HCT116 (cell line): Measurements from ENCODE around the gene CAPN5. TPM values are rescaled to one million over a fixed set of nuclear protein-coding genes. Genes with fewer than 3 reads are reported as not detected.

ENCODE experiments used
- ATAC-seq: fragments of 200-7000 bp; cut with Tn5 transposase; 2 replicates; pipeline ENCODE4 v1.9.1; 2020; ENCODE audit warnings: mild to moderate bottlenecking, moderate library complexity
- BruUV-seq: library from RNA; stranded (reverse); fragments of 400-500 nt; replicated peaks from 2 replicates; lab custom pipeline; 2021; lab: Mats Ljungman, UMichigan
- CTCF ChIA-PET: fragments of 300-600 bp; sonication (Branson Sonifier 250); formaldehyde crosslinking; loops from one replicate; lab custom pipeline; 2021; ENCODE audit warnings: antibody characterized with exemption; lab: Charles Lee
- POLR2A ChIA-PET: fragments of 300-600, 350-600 bp; sonication (Branson Sonifier 250); formaldehyde crosslinking; loops from one replicate; lab custom pipeline; 2021; ENCODE audit warnings: antibody characterized with exemption; lab: Charles Lee
- RAD21 ChIA-PET, 2 experiments: fragments of 300-600 bp; sonication (Branson Sonifier 250); formaldehyde crosslinking; loops; one replicate each; lab custom pipeline; 2023; ENCODE audit warnings: low total read pairs in 2 of 2; ENCODE audit not compliant: uncharacterized antibody in 2 of 2, unreplicated experiment in 2 of 2, low non-redundant PET in 1 of 2; lab: Charles Lee
- DNase-seq: peaks from one replicate; pipeline ENCODE4 v3.0.0-alpha.2; 2010; ENCODE audit warnings: low read depth, low spot score
- H2AFZ ChIP-seq: fragments of 200-600 bp; shearing (Covaris generic), sonication (generic); 2 replicates; pipeline ENCODE4 v1.6.1; 2017; ENCODE audit warnings: low read depth, mixed run types, mixed read lengths, antibody characterized with exemption, low read length; ENCODE audit not compliant: poor library complexity, severe bottlenecking
- H3K27ac ChIP-seq: 2 replicates; pipeline ENCODE4 v1.5.1; 2012; ENCODE audit warnings: low read depth, low read length
- H3K27me3 ChIP-seq: fragments of 200-600 bp; sonication (generic); 2 replicates; pipeline ENCODE4 v1.6.1; 2016; ENCODE audit warnings: mixed run types, low read length, mixed read lengths; ENCODE audit not compliant: insufficient read depth
- H3K36me3 ChIP-seq, 2 experiments: fragments of 200-500 bp in 1 of 2; fragments of 200-600 bp in 1 of 2; sonication (Bioruptor generic) in 1 of 2; sonication (generic) in 1 of 2; 2 replicates each; pipeline versions ENCODE4 v1.5.1 to v1.6.1; 2014 to 2016; ENCODE audit warnings: low read length in 2 of 2, inconsistent platforms in 1 of 2, mixed read lengths in 1 of 2, mixed run types in 1 of 2; ENCODE audit not compliant: insufficient read depth in 2 of 2, control insufficient read depth in 1 of 2
- H3K4me1 ChIP-seq, 2 experiments: fragments of 200-600 bp in 1 of 2; sonication (generic) in 1 of 2; 2 replicates each; pipeline versions ENCODE4 v1.5.1 to v1.6.1; 2012 to 2017; ENCODE audit warnings: low read length in 2 of 2, inconsistent platforms in 1 of 2, mild to moderate bottlenecking in 1 of 2, mixed read lengths in 1 of 2, mixed run types in 1 of 2, moderate library complexity in 1 of 2; ENCODE audit not compliant: insufficient read depth in 2 of 2, control insufficient read depth in 1 of 2
- H3K4me2 ChIP-seq: fragments of 200-600 bp; sonication (generic); 2 replicates; pipeline ENCODE4 v1.6.1; 2017; ENCODE audit warnings: mixed run types, low read length, mixed read lengths
- H3K4me3 ChIP-seq, 2 experiments: fragments of 200-600 bp in 1 of 2; sonication (generic) in 1 of 2; replicated peaks in 1 of 2; 2 replicates each; pipeline ENCODE4 v1.5.1; 2011 to 2016; ENCODE audit warnings: low read length in 2 of 2, control low read depth in 1 of 2, low read depth in 1 of 2, mild to moderate bottlenecking in 1 of 2, mixed read lengths in 1 of 2, mixed run types in 1 of 2
- H3K79me2 ChIP-seq: fragments of 200-600 bp; sonication (generic); 2 replicates; pipeline ENCODE4 v1.6.1; 2017; ENCODE audit warnings: mild to moderate bottlenecking, mixed run types, low read length, moderate library complexity, mixed read lengths; ENCODE audit not compliant: insufficient read depth
- H3K9ac ChIP-seq: fragments of 200-600 bp; sonication (generic); 2 replicates; pipeline ENCODE4 v1.6.1; 2016; ENCODE audit warnings: low read length, mixed read lengths
- H3K9me2 ChIP-seq: fragments of 200-600 bp; sonication (generic), shearing (Covaris generic); 2 replicates; pipeline ENCODE4 v1.6.1; 2017; ENCODE audit warnings: mixed run types, mild to moderate bottlenecking, moderate library complexity; ENCODE audit not compliant: insufficient read depth
- H3K9me3 ChIP-seq, 2 experiments: fragments of 200-500 bp in 1 of 2; fragments of 200-600 bp in 1 of 2; sonication (Bioruptor generic) in 1 of 2; sonication (generic) in 1 of 2; 2 replicates each; pipeline ENCODE4 v1.6.1; 2014 to 2017; ENCODE audit warnings: low read length in 2 of 2, mixed read lengths in 2 of 2, inconsistent platforms in 1 of 2, low read depth in 1 of 2, mild to moderate bottlenecking in 1 of 2, mixed run types in 1 of 2, moderate library complexity in 1 of 2; ENCODE audit not compliant: control insufficient read depth in 1 of 2, insufficient read depth in 1 of 2
- H4K20me1 ChIP-seq: fragments of 200-600 bp; sonication (generic), shearing (Covaris generic); 2 replicates; pipeline ENCODE4 v1.6.1; 2017; ENCODE audit warnings: mixed run types, mild to moderate bottlenecking, moderate library complexity; ENCODE audit not compliant: insufficient read depth
- ATF3 ChIP-seq: IDR thresholded peaks from 2 replicates; pipeline ENCODE4 v1.6.1; 2012
- CTCF ChIP-seq, 3 experiments: fragments of 200-600 bp in 1 of 3; sonication (generic) in 1 of 3; IDR thresholded peaks in 2 of 3; conservative IDR thresholded peaks in 1 of 3; 2 replicates each; pipeline ENCODE4 v1.5.1; 2012 to 2017; ENCODE audit warnings: low read depth in 2 of 3, low read length in 2 of 3, antibody characterized with exemption in 1 of 3, borderline replicate concordance in 1 of 3, control low read depth in 1 of 3, mild to moderate bottlenecking in 1 of 3, mixed read lengths in 1 of 3, mixed run types in 1 of 3, moderate library complexity in 1 of 3; ENCODE audit not compliant: insufficient read depth in 1 of 3
- EGR1 ChIP-seq: IDR thresholded peaks from 2 replicates; pipeline ENCODE4 v1.6.1; 2012; ENCODE audit warnings: low read depth
- ELF1 ChIP-seq: IDR thresholded peaks from 2 replicates; pipeline ENCODE4 v1.6.1; 2012; ENCODE audit warnings: low read depth, borderline replicate concordance
- EZH2phosphoT487 ChIP-seq: fragments of 200-600 bp; IDR thresholded peaks from 2 replicates; pipeline ENCODE4 v1.6.1; 2018; ENCODE audit warnings: antibody characterized with exemption, borderline replicate concordance
- JUND ChIP-seq: IDR thresholded peaks from 2 replicates; pipeline ENCODE4 v1.6.1; 2012
- MAX ChIP-seq: IDR thresholded peaks from 2 replicates; pipeline ENCODE4 v1.6.1; 2012
- POLR2A ChIP-seq: IDR thresholded peaks from 2 replicates; pipeline ENCODE4 v1.7.0; 2011; ENCODE audit warnings: borderline replicate concordance; ENCODE audit not compliant: insufficient read depth, insufficient read length; ENCODE audit errors: extremely low read depth
- RAD21 ChIP-seq: IDR thresholded peaks from 2 replicates; pipeline ENCODE4 v1.6.1; 2012; ENCODE audit warnings: low read depth, mild to moderate bottlenecking
- REST ChIP-seq: IDR thresholded peaks from 2 replicates; pipeline ENCODE4 v1.6.1; 2012; ENCODE audit warnings: low read depth
- SIN3A ChIP-seq: IDR thresholded peaks from 2 replicates; pipeline ENCODE4 v1.6.1; 2012; ENCODE audit warnings: low read depth
- SP1 ChIP-seq: IDR thresholded peaks from 2 replicates; pipeline ENCODE4 v1.6.1; 2012; ENCODE audit warnings: low read depth
- SRF ChIP-seq: IDR thresholded peaks from 2 replicates; pipeline ENCODE4 v1.6.1; 2012; ENCODE audit warnings: low read depth
- TCF7L2 ChIP-seq: IDR thresholded peaks from 2 replicates; pipeline ENCODE4 v1.7.0; 2011; ENCODE audit warnings: borderline replicate concordance, inconsistent platforms; ENCODE audit not compliant: insufficient read depth, insufficient read length; ENCODE audit errors: extremely low read depth
- YY1 ChIP-seq: IDR thresholded peaks from 2 replicates; pipeline ENCODE4 v1.6.1; 2011; ENCODE audit warnings: low read length, low read depth, moderate library complexity, mild to moderate bottlenecking; ENCODE audit not compliant: insufficient replicate concordance; ENCODE audit errors: extremely low read depth
- ZFX ChIP-seq: fragments of 450-650 bp; IDR thresholded peaks from 2 replicates; pipeline ENCODE4 v1.6.1; 2017
- ZNF274 ChIP-seq: fragments of 200-500 bp; sonication (Bioruptor generic); IDR thresholded peaks from 2 replicates; pipeline ENCODE4 v1.6.1; 2014; ENCODE audit warnings: mild to moderate bottlenecking, low read depth, low read length, inconsistent platforms
- intact Hi-C: fragments of 100-400 bp; cut with micrococcal nuclease; formaldehyde crosslinking; loops from 2 replicates; pipeline ENCODE4 v1.10.0; 2022
- total RNA-seq: library from RNA; stranded (reverse); gene quantifications from one replicate; pipeline ENCODE4 v1.2.1, GENCODE V29; 2021; ENCODE audit not compliant: unreplicated experiment

The CAPN5 gene
- total RNA-seq, 1 experiment from 2014 or later, result 8.6 TPM

GRCh38 chr11:77119531-77119936 lies 52.8 kb downstream of the CAPN5 start:
- Histone ChIP-seq H3K4me2 (no peak overlapping the region), H2AFZ (no peak overlapping the region), H3K4me3 (no peak overlapping the region), H3K27me3 (no peaks in the 10 kb centered on the region), H3K9me3 (no peaks in the 10 kb centered on the region), H3K9me2 (no peaks in the 10 kb centered on the region), H3K36me3 (no peaks in the 10 kb centered on the region), H3K4me1 (no peaks in the 10 kb centered on the region), H3K79me2 (no peaks in the 10 kb centered on the region), H4K20me1 (no peaks in the 10 kb centered on the region), H3K27ac (no peak overlapping the region), H3K9ac (no peak overlapping the region)
- DNase-seq (no peak), ATAC-seq (no peak)
- BruUV-seq, result no TSS peak
- CTCF ChIA-PET, result no interaction called here
- POLR2A ChIA-PET, result no interaction called here
- RAD21 ChIA-PET, result no interaction called here
- intact Hi-C loops, result no loop called here
- no peak for TF ChIP-seq ELF1
- TF ChIP-seq ZNF274, result no peak
- TF ChIP-seq, all 23 proteins: peak for 0

DNA sequence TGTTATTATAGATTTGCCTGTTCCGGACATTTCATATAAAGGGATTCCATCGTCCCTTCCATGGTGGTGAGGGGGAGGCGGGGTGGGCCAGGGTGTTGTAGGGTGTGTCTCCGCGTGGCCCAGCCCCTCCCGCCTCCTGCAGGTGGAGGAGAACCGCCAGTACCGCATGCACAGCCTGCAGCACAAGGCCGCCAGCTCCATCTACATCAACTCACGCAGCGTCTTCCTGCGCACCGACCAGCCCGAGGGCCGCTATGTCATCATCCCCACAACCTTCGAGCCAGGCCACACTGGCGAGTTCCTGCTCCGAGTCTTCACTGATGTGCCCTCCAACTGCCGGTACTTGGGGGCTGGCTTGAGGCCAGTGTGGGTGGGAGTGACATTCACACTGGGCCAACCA lies 53.8 kb downstream of the CAPN5 start:
- Histone ChIP-seq H2AFZ (no peak overlapping the region), H3K9me2 (no peaks in the 10 kb centered on the region), H3K27ac (no peak overlapping the region), H3K79me2 (no peaks in the 10 kb centered on the region), H3K4me2 (no peak overlapping the region), H3K9ac (no peak overlapping the region), H3K4me1 (no peaks in the 10 kb centered on the region), H3K4me3 (no peak overlapping the region), H4K20me1 (no peaks in the 10 kb centered on the region), H3K27me3 (no peaks in the 10 kb centered on the region), H3K36me3 (no peaks in the 10 kb centered on the region), H3K9me3 (no peaks in the 10 kb centered on the region)
- DNase-seq, result no peak
- POLR2A ChIA-PET, result no interaction called here
- BruUV-seq, result no TSS peak
- RAD21 ChIA-PET, result no interaction called here
- intact Hi-C loops, result no loop called here
- ATAC-seq, result no peak
- CTCF ChIA-PET, result no interaction called here
- TF ChIP-seq RAD21 (no peak), EGR1 (no peak), ATF3 (no peak), MAX (no peak), POLR2A (no peak), YY1 (no peak), EZH2phosphoT487 (no peak), SRF (no peak), ZFX (no peak), SP1 (no peak), SIN3A (no peak), JUND (no peak), ZNF274 (no peak), REST (no peak), CTCF (IDR thresholded peaks at IDR 0.05 in 2 of 3, conservative IDR thresholded peaks at IDR 0.05 in 1 of 3; ENCODE audit: borderline replicate concordance in 1 of 3, insufficient read depth in 1 of 3, low read depth in 2 of 3, low read length in 2 of 3) (no peak), TCF7L2 (no peak)
